Stimulated activated CD8-positive, alpha-beta memory T cell treated with anti-CD3 and anti-CD28 coated beads, Interleukin-7, amount 100 ng/mL, for 1 hour (primary cell): ENCODE results near the gene TSPAN9.

ENCODE experiments used
- DNase-seq, 2 donors: peaks; one replicate each; pipeline ENCODE4 v3.0.0-alpha.2; 2020; ENCODE audit warnings: low read depth in 2 of 2

The TSPAN9 gene

DNA sequence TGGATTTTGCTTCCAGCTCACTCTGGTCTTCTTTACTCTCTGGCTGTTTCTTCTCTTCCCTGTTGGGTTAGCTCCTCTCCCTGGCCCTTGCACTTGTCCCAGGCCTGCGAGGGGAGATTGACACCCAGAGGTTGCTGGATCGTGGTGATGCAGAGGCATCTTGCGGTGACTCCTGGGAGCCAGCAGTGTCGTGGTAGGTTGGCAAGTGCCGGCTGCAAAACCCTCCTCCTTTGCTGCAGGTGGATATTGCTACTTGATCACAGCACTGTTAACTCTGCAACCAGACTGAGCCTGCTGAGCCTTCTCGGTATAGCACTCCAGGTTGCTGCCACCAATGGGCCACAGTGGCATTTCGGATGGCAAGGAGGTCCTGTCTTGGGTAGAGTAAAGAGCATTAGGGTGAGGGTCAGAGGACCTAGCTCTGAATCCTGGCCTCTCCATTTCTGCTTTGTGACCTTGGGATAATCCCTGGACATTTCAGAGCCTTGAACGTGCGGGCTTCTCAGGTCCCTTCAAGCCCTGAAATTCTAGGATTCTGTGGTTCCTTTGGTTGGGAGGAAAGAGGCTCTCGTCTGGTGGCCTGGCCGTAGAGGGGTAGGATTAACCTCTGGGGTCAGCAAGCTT lies 87.4 kb downstream of the TSPAN9 start:
- DNase-seq, result no peak

DNA sequence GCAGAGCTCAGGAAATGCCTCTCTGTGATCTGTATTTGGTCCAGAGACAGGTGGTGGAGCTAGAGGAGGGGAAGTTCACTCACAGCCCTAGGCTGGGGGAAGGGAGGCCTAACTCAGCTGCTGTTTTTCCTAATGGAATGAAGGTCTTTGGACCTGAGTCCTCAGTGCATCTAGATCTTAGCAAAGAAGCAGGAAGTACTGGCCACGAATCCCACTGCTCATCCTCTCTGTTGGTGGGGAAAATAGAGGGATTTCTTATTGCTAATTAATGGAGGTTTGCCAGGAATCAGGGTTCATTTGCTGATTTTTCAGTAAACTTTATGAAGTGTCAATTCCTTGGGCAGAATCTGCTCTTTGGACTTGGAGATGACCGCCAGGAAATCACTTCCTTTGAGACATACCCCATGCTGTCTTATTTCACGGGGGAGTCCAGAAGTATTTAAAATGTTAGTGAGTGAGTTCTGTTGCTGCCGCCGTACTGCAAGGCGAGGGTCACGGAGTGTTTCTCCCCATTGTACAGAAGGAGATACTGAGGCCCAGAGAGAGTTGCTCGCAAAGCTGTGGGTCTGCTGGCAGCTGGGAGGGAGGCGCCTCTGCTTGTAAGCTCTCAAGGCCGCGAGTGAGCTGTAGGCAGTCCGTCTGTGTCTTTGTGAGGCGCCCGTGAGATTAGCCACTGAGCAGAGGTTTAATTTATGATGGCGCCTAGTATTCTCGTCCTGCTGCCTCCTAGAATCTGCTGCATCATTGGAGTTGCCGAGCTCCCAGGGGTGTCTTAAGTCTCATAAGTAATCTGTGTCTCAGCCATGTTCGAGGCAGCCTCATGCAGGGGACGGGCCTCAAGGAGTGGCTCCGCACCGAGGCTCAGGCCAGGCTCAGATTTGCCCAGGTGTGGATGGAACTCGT lies 88.2 kb downstream of the TSPAN9 start:
- DNase-seq, result no peak

DNA sequence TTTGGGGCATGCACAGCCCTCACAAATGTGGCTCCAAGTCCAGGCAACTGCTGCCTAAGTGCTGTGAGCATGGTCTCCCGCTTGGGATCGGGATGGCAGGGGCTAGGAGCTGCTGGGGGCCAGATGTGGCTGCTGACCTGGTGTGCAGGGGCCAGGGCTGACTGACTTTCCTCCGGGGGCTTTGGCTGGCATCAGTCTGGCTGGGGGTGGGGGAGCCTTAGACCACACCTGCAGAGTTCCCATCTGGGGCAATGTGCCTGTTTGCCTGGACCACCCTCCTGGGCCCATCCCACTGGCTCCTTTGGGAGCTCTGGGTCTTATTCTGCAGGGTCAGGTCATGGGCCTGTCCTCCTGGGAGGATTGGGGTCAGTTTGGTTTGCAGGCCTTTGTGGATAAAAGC lies 90.5 kb downstream of the TSPAN9 start:
- no peak for DNase-seq

DNA sequence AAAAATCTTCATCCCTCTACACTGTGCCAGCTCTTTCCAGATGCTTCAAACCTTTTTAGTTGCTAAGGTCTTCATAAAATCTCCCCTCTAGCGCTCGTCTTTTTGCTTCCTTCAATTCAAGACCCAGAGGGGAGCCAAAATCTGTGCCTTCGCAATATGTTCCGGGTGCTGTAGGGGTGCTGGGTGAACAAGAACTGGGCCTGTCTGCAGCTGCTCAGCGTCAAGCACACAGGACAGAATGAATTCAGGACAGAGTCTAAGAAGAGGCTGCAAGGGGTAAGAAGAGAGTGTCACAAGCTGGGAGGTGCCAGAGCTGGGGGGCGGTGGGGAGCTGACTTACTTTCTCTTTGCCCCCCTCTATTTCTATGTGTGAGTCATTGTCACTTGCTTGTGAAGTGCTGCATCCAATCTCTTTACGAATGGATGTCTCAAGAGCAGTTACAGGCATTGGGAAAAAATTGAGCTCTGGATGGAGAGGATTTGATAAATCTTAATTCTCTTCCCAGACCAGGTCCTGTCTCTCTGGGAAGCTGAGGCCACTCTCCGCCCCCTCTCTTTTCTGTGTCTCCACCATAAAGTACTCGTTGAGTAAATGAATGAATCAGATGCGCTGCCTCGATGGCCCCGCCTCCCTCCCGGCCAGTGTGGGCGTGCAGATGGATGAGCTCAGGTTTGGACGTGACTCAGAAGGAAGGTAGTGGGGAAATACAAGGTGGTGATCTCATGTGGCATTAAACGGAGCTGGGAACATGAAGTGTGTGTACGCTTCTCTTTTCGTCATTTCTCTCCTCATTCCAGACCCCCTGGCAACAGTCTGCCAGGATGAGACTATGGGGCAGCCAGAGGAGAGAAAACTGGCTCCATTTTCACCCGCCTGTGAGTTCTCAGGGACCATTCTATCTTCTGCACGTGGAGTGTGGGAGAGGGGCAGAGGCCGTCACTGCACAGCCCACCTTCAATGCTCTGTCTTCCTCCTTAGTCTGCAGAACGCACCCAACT lies 91.3 kb downstream of the TSPAN9 start:
- no peak for DNase-seq

DNA sequence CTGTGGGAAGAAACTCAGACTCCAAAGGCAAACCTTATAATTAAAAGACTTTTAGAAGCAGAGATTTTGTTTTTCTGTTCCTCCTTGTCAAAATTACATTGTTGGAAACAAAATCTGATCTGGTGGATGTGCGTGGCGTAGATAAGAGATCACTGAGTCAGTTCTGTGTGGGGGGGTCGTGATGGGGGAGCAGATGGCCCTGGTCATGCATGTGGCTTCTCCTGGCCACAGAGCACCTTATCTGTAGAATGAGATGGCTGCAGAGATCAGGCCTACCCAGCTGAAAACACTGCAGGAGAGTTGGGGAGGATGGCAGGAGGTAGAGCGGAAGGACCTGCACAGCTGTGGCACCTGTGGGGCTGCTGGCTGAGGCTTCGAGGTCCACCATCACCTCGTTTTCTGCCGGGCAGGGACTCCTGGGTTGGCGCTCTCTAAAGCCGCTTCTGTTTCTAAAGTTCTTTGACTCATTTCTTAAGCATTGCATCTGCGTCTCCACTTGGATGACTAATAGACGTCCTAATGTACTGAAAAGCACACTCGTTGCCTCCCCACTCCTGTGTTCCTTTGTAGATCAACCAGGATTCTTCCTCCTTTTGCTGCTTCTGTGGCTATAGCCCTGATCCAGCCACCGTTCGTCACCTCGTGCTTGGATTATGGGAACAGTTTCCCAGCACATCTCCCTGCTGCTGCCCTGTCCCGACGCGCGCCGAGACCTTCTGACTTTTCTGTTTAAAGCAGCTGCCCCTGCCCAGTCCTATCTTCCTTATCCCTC lies 93.4 kb downstream of the TSPAN9 start:
- no peak for DNase-seq

DNA sequence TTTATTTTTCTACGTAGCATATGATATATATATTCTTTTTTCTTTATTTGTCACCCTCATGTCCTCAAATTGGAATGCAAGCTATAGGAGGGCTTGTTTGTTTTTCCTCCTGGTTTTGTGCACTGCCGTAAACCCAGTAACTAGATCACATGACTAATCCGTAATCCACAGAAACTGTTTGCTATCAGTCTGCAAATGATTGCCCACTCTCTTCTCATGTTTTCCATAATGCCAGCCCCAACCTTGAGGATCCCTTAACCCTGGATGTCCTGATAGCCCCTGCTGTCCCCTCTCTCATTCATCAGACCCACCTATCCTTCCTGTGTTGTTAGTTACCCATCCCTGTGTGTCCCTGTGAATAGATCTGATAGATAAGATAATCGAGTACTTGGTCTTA lies 94.0 kb downstream of the TSPAN9 start:
- DNase-seq, result no peak

DNA sequence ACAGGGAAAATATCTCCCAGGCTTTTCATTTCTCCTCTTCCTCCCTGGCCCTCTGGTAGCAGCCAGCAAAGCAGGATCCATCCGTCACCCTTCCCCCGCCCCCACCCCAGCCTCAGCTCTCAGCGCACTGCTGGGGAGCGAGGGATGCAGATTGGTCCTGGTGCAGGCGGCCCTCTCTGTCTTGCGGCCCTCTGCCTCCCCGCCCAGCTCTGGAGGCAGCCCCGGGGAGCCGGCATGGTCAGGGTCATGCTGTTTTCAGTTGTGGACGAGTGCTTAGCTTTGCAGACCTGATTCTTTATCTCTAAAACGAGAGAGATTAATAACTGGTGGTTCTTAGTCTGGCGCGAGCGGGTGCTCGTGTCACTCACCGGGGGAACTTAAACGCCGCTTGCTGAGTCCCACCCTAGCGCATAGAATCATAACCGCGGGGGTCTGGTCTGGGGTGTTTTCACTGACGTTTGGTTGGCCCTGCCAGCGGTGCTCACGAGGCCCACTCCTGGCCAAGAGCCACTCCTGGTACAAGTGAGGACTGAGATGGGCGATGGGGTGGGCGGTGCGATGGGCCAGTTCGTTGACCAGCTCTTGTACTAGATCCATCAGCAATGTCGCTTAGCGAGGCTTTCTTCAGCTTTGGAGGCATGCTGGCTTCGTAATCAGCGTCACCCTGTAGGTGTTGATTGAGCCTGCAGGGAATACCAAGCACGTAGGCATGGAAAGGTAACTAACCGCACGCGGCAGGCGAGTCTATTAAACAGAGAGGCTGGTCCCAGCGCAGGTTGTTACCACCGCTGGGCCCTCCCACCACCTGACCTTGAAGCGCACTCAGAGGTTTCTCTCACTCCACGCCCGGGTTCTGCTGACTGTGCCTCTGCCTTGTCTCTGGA lies 95.2 kb downstream of the TSPAN9 start:
- no peak for DNase-seq

DNA sequence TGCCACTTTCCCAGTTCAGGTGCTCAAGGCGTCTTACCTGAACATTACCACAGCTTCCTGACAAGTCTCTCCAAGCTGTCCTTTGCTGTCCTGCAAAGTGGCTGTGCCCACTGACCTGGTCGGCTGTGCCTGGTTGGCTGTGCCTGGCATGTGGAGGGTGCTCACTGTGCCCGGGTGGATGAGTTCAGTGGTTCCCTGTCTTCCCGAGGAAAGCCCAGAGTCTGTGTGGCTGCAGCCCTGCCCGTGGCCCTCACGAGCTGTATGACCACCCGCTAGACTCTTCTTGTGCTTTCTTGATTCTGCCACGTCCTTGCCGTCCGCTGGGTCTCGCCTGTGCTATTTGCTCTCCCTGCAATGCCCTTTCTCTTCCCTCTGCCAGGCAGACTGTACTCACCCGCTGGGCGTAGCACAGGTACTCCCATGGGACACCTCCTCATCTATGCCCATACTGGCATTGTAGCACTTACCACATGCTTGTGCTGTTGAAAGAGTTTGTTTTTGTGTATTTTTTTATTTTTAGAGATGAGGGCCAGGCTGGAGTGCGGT lies 95.9 kb downstream of the TSPAN9 start:
- DNase-seq, result no peak

DNA sequence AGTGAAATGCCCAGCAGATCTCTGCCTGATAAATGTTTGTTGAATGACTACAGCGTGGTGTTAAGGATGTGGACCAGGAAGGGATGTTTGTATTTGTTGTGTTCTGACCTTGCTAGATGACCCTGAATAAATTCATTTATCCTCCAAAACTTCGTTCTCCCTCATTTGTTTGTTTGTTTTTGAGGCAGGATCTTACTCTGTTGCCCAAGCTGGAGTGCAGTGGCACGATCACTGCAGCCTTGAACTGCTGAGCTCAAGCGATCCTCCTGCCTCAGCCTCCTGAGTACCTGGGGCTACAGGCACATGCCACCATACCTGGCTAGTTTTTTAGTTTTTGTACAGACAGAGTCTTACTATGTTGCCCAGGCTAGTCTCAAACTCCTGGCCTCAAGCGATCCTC lies 96.7 kb downstream of the TSPAN9 start:
- no peak for DNase-seq

DNA sequence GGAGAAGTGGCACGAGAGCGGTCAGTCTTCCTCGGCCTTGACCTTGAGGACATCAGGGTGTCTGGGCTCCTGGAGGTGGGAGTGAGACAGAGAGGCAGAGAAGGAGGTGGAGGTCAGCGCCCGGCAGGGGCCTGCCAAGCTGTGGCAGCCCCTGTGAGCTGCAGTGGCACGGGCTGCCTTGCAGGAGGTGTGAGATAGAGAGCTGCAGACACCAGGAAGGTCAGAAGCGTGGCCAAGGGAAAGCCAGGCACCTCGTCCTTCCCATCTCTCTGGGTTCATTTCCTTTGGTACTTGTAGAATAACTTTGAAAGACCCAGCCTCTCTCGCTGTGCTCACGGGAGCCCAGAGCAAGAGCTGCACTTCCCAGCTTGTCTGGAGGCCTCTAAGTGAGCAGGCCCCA lies 98.1 kb downstream of the TSPAN9 start:
- DNase-seq, result no peak

DNA sequence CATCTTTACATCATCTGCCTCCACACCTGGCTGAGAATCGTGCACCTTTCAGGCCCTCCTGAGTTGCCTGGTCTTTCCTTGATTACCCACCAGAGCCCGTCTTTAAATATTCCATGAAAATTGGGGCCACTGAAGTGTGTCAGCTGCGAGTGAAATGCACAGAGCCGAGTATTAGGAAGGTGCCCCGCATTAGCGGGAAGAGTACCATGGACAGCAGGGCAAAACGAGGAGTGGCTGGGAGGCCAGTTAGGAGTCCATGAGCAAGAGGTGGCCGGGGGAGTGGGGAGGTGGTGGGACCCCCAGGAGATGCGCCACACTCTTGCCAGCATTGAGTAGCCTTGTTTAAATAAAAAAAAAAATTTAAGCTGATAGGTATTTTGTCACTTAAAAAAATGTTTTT lies 99.6 kb downstream of the TSPAN9 start:
- no peak for DNase-seq

DNA sequence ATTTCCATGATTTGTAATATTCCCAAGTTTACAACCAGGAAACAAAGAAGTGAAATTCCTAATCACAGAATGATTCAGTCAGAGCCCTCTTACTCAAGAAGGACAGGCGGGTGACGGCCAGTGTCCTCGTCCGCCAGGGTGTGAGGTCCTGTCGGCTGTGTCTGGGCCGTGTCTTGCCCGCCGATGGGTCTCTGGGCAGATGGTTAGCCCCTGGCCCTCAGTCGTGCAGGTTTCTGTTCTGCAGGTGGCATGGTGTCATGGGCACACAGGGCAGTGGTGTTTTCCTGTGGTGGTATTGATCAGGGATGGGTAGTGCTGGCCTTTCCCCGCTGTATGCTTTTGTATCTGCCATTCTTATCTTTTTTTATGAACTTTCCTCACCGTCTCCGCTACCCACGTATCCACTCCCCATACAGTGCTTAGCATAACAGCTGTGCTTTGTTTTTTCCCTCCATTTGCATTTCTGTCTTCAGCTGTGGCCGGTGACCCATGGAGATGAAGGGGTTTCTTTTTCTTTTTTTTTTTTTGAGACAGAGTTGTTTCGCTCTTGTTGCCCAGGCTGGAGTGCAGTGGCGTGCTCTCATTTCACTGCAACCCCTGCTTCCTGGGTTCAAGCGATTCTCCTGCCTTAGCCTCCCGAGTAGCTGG lies 100.7 kb downstream of the TSPAN9 start:
- DNase-seq, result no peak

DNA sequence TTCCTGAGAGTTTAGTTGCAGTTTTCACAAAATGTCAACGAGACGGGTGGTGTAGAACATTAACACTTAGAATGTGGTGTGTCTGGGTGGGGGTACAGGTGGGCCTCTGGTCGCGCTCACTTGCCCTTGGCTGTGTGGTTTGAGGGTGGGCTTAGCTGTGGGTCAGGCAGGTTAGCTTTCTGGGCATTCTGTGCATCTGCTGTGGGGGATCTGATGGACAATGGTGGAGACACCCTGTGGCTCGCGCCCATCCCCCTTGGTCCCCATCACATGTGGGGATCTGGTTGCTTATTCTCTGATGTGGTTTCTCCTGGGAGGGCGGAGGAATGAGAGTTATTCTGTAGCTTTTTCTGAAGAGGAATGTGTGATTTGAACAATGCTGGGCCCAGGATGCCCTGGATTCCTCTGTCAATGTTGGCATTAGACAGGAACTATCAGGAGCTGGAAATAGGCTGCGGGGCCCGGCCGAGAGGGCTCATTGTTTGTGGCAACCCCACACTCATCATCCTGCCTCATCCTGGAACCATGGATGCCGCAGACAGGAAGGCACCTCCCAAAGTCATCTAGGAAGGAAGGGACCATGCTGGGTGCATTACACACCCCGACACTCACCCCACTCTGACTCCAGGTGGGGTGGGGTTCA lies 101.6 kb downstream of the TSPAN9 start:
- DNase-seq, result no peak

DNA sequence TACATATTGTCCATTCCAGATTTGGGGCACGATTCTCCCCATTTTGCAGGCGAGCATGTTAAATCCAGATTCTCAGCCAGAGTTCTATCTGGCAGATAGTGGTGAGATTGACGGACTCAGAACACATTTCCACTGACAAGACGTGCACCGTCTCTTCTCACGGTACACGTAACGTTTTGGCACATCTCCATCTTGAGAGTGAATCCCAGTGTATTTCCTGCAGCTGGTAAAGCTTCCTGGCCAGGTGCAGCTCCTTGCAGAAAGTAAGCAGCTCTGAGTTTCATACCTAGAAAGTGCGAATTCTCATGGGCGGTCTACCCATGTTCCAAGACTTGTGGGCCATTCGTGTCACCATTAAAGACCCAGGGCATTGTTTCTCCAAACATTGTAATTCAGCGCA lies 102.6 kb downstream of the TSPAN9 start:
- DNase-seq, result no peak

DNA sequence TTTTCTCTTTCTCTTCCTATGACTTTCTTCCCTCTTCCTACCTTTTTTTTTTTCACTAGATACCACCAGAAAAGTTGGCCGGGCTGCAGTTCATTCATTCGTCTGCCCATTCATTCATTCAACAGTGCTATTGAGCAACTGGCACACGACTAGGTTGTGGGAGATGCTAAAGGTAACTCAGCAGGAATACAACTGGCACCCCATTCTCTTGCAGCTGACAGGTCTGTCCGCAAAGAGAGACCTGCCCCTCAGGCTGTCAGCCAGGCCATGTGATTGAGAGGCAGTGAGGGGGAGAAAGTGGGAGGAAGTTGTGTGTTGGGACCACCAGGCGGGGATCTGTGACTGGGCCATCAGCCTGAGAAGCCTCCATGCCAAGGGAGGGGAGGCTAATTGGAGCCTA lies 105.2 kb downstream of the TSPAN9 start:
- no peak for DNase-seq

DNA sequence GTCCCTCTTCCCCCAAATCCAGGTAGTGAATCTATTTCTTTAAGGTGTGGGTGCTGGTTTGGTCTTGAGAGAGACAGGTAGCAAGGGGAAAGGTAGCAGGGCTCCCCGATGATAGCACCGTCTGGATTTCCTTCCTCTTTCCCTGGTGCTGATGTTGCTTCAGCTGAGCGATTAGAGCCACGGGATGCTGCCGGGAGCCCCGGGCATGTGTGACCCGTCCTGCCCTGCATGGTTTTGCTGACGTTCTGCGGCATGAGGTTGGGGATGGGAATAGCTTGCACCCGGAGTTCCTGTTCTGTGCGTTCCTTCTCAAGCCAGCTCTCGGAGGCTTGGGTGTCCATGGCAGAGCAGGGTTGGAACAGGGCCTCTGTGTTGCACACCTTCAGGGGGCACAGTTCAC lies 107.3 kb downstream of the TSPAN9 start:
- no peak for DNase-seq

DNA sequence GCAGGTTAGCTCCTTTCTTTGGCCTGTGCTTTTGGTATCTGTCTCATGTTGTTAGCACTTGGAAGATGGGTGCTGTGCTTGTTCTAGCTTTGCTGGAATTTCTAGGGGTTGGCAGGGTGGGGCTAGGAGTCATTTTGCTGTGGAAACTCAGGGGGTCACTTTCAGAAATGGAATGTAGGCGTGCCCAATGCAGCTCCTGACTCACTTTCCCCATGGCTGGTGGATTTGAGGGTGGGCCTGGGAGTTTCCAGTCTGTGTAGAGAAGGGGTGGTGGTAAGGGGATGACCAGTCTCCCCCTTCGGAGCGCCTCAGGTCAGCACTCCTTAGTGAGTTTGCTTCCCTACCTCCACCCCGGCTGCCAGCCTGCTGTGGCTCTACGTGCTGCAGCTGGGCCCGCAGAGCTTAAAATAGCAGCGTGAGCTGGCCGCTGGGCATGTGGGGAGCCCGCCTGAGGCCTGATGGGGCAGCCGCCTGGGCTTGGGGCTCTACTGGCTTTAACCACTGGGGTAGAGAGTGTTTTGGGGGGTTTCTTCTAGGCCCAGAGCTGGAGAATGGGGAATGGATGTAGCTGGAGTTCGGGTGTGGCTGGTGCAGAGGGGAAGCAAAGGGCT lies 108.2 kb downstream of the TSPAN9 start:
- no peak for DNase-seq

DNA sequence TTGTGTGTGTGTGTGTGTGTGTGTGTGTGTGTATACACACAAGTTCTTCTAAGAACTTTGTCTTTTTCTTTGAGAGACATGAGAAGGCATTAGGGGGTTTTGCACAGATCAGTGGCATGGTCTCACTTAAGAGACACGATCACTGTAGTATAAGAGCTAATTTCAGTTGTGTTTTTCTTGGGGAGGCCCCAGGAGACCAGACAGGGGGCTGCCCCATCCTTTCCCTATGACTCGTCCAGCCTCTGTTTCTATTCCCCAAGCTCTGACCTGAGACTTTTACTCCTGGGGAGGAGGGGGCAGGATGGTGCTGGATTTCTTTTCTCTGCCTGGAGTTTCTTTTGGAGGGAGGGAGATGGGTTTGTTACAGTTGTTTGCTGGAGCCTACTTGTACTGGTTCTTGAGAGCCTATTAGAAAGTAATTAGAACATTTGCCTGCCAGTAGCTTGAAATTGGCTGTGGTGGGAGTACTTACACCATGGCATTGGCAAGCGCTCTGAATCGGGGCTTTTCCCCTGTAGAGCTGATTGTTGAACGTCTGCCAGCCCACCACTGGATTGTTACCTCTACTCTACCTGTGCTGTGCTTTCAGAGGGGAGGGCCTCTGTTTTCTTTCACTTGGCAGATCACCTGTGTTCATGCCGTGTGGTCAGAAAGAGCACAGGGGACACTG lies 109.5 kb downstream of the TSPAN9 start:
- DNase-seq, result no peak
